Osteoblast (primary cell): ENCODE results near the gene MYO3A. TPM values are rescaled to one million over a fixed set of nuclear protein-coding genes. Genes with fewer than 3 reads are reported as not detected.
"Not testable (repeated sequence)": the region's sequence is repeated elsewhere in the genome, so short reads cannot be mapped to it uniquely, and the experiment has no call there.

Experiments used
- DNase-seq: peaks from one replicate; pipeline ENCODE4 v3.0.0; 2011; ENCODE audit warnings: low spot score, mixed read lengths; ENCODE audit not compliant: insufficient read length; ENCODE audit errors: missing footprints
- H2AFZ ChIP-seq: 2 replicates; pipeline ENCODE4 v1.6.0; 2011; ENCODE audit warnings: mild to moderate bottlenecking, low read length
- H3K27ac ChIP-seq: 2 replicates; pipeline ENCODE4 v1.5.1; 2011; ENCODE audit warnings: mild to moderate bottlenecking, low read depth, low read length, moderate library complexity
- H3K27me3 ChIP-seq: 2 replicates; pipeline ENCODE4 v1.6.0; 2012; ENCODE audit warnings: mild to moderate bottlenecking, control low read depth, inconsistent platforms, low read length, moderate library complexity; ENCODE audit not compliant: insufficient read depth
- H3K36me3 ChIP-seq: 2 replicates; pipeline ENCODE4 v1.5.1; 2011; ENCODE audit warnings: mild to moderate bottlenecking, low read length, control low read depth, moderate library complexity; ENCODE audit not compliant: insufficient read depth
- H3K4me1 ChIP-seq: 2 replicates; pipeline ENCODE4 v1.5.1; 2011; ENCODE audit warnings: mild to moderate bottlenecking, low read length, control low read depth, moderate library complexity; ENCODE audit not compliant: insufficient read depth
- H3K4me2 ChIP-seq: 2 replicates; pipeline ENCODE4 v1.6.0; 2011; ENCODE audit warnings: mild to moderate bottlenecking, low read length; ENCODE audit not compliant: insufficient read depth
- H3K4me3 ChIP-seq: fragments of 200-600 bp; sonication (generic); 3 replicates; pipeline ENCODE4 v1.5.1; 2012; ENCODE audit warnings: mild to moderate bottlenecking, low read length, inconsistent platforms; ENCODE audit not compliant: insufficient read depth
- H3K79me2 ChIP-seq: 2 replicates; pipeline ENCODE4 v1.6.0; 2012; ENCODE audit warnings: mild to moderate bottlenecking, low read length, control low read depth, inconsistent platforms; ENCODE audit not compliant: insufficient read depth
- H3K9me3 ChIP-seq: 2 replicates; pipeline ENCODE4 v1.5.1; 2011; ENCODE audit warnings: low read depth, low read length, control low read depth
- H4K20me1 ChIP-seq: 2 replicates; pipeline ENCODE4 v1.6.0; 2012; ENCODE audit warnings: mild to moderate bottlenecking, low read length, control low read depth; ENCODE audit not compliant: insufficient read depth
- total RNA-seq: library from RNA; depleted of rRNA; stranded (reverse); fragments of >200 nt; gene quantifications from 2 replicates; pipeline ENCODE4 v1.2.3, GENCODE V29; 2012
- TF ChIP-seq, protein P1 (sequence below): IDR thresholded peaks from 2 replicates; pipeline ENCODE4 v1.5.1; 2011; ENCODE audit warnings: mild to moderate bottlenecking, low read depth, low read length, moderate library complexity; ENCODE audit errors: extremely low read depth

The MYO3A gene
- total RNA-seq, 1 donor, result not detected

DNA sequence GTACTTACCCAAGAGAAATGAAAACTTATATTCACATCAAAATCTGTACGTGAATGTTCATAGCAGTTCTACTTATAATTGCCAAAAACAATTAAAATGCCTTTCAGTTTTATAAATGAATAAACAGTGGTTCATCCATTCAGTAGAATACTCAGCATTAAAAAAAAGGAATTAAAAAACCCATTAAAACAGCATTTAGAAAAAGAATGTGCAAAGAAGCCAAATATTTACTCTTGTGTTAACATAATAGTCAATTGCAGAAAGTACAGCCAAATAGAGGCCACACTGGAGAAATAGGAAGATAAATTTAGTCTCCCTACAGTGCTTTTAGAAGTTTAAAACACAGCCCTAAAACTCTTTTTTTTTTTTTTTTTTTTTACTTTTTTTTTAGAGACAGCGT is 54.6 kb downstream of the MYO3A start:
- Histone ChIP-seq H4K20me1 (no peaks in the 10 kb centered on the region), H3K4me3 (no peak overlapping the region), H3K9me3 (no peaks in the 10 kb centered on the region), H2AFZ (no peak overlapping the region), H3K4me2 (no peak overlapping the region), H3K79me2 (no peaks in the 10 kb centered on the region), H3K36me3 (no peaks in the 10 kb centered on the region), H3K27ac (no peak overlapping the region), H3K4me1 (no peaks in the 10 kb centered on the region), H3K27me3 (no peaks in the 10 kb centered on the region)
- TF ChIP-seq, protein P1, sequence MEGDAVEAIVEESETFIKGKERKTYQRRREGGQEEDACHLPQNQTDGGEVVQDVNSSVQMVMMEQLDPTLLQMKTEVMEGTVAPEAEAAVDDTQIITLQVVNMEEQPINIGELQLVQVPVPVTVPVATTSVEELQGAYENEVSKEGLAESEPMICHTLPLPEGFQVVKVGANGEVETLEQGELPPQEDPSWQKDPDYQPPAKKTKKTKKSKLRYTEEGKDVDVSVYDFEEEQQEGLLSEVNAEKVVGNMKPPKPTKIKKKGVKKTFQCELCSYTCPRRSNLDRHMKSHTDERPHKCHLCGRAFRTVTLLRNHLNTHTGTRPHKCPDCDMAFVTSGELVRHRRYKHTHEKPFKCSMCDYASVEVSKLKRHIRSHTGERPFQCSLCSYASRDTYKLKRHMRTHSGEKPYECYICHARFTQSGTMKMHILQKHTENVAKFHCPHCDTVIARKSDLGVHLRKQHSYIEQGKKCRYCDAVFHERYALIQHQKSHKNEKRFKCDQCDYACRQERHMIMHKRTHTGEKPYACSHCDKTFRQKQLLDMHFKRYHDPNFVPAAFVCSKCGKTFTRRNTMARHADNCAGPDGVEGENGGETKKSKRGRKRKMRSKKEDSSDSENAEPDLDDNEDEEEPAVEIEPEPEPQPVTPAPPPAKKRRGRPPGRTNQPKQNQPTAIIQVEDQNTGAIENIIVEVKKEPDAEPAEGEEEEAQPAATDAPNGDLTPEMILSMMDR, result no peak
- no peak for DNase-seq

DNA sequence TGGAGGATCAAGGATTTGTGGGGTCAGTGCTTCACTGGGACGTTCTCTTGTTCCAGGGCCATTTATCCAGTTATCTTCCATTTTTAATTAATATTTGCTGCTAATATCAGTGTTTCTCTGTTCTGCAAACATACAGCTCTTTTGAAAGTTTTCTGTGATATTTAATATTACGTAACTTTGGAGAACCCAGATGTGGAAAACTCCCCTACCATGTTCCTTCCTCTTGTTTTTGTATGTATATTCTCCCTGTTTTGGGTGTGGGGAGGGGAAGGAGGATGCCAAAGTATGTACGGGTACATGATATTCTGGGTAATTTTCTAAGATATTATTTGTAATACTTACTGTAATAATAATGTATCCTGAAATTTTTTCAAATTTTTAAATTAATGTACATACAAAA is 55.9 kb downstream of the MYO3A start:
- H3K27me3 ChIP-seq, result no peaks in the 10 kb centered on the region
- TF ChIP-seq, protein P1, result no peak
- H3K27ac ChIP-seq, result no peak overlapping the region
- no peaks in the 10 kb centered on the region for H4K20me1 ChIP-seq
- H3K9me3 ChIP-seq, result no peaks in the 10 kb centered on the region
- H3K4me3 ChIP-seq, result no peak overlapping the region
- no peak overlapping the region for H3K4me2 ChIP-seq
- H3K36me3 ChIP-seq, result no peaks in the 10 kb centered on the region
- no peaks in the 10 kb centered on the region for H3K4me1 ChIP-seq
- no peak for DNase-seq
- no peak overlapping the region for H2AFZ ChIP-seq
- no peaks in the 10 kb centered on the region for H3K79me2 ChIP-seq

DNA sequence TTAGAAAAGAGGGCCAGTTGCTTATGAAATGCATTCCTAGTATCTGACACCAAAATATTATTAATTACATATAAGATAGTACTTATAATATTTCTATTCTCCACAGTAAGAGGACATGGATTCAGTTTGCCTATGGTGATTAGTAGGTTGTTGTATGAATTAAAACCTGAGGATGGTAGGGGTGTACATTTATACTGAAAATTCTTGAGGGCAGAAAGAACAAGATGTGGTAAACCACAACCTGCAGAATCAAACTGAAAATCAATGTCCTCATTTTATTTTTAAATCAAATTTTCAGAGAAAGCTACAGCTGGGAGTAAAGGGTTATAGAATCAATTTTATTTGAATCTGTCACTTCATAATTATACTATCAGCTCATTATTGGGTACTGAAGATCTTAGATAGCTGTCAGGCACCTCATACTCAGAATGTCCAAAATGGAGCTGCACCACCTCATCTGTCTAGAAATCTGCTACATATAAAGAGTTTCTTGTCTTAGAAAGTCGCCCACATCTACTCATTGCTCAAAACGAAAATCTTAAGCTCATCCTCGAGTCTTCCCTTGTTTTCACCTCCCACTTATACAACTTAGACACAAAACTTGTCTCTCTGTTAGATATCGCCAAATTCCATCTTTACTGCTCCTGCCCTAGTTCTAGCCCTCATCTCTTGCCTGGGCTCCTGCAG is 65.4 kb downstream of the MYO3A start:
- no peaks in the 10 kb centered on the region for H3K4me1 ChIP-seq
- H3K79me2 ChIP-seq, result no peaks in the 10 kb centered on the region
- no peaks in the 10 kb centered on the region for H4K20me1 ChIP-seq
- H2AFZ ChIP-seq, result no peak overlapping the region
- H3K27me3 ChIP-seq, result no peaks in the 10 kb centered on the region
- H3K36me3 ChIP-seq, result no peaks in the 10 kb centered on the region
- H3K4me3 ChIP-seq, result no peak overlapping the region
- TF ChIP-seq, protein P1, result no peak
- no peaks in the 10 kb centered on the region for H3K9me3 ChIP-seq
- H3K27ac ChIP-seq, result no peak overlapping the region
- H3K4me2 ChIP-seq, result no peak overlapping the region
- peak; percentile 25 for DNase-seq

DNA sequence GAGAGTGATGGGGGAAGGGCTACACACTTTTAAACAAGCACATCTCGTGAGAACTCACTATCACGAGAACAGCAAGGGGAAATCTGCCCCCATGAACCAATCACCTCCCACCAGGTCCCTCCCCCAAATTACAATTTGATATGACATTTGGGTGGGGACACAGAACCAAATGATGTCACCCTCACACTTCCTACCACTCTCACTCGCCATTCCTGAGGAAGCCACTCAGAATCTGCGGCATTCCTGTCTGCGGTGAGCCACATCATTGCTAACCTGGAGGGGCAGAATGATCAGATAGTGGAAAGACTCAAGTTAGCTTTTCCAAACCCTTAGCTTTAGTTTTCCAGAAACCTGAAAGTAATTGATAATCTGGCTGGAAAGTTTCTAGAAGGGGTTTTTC is 66.9 kb downstream of the MYO3A start:
- H3K4me3 ChIP-seq, result no peak overlapping the region
- no peaks in the 10 kb centered on the region for H3K4me1 ChIP-seq
- no peak overlapping the region for H3K4me2 ChIP-seq
- H3K27ac ChIP-seq, result no peak overlapping the region
- TF ChIP-seq, protein P1, result no peak
- H4K20me1 ChIP-seq, result no peaks in the 10 kb centered on the region
- H3K79me2 ChIP-seq, result no peaks in the 10 kb centered on the region
- no peaks in the 10 kb centered on the region for H3K9me3 ChIP-seq
- H3K27me3 ChIP-seq, result no peaks in the 10 kb centered on the region
- H2AFZ ChIP-seq, result no peak overlapping the region
- no peaks in the 10 kb centered on the region for H3K36me3 ChIP-seq
- no peak for DNase-seq

DNA sequence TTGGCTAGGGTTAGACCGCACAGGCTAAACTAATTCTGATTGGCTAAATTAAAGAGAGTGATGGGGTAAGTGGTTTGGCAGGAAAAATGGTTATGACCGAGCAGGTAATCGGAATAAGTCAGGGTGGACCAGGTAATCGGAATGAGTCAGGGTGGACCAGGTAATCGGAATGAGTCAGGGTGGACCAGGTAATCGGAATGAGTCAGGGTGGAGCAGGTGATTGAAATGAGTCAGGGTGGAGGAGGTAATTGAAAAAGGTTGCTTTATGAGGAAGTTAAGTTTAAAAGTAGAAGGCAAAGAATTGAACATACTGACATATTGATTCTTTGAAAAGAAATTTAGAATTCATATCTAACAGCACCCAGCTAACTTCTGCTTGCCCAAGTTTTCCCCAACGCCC is 68.4 kb downstream of the MYO3A start:
- H3K9me3 ChIP-seq, H4K20me1 ChIP-seq, H3K27me3 ChIP-seq, H3K4me3 ChIP-seq, H3K4me2 ChIP-seq, H2AFZ ChIP-seq, H3K27ac ChIP-seq, H3K4me1 ChIP-seq, H3K79me2 ChIP-seq, H3K36me3 ChIP-seq, DNase-seq: not testable (repeated sequence)
